PC-3 (cell line): ENCODE measurements around the gene PARD6B.

Source experiments
- CTCF ChIP-seq: fragments of 300-600 bp; sonication (generic); conservative IDR thresholded peaks from 2 replicates; pipeline ENCODE4 v1.5.1; 2017; ENCODE audit warnings: antibody characterized with exemption, low read depth, mild to moderate bottlenecking, low read length
- EZH2 ChIP-seq: fragments of 300-600 bp; sonication (generic); IDR thresholded peaks from one replicate; pipeline ENCODE4 v1.6.1; 2017; ENCODE audit warnings: antibody characterized with exemption, mild to moderate bottlenecking, low read length; ENCODE audit not compliant: unreplicated experiment
- EZH2phosphoT487 ChIP-seq: fragments of 300-600 bp; sonication (generic); IDR thresholded peaks from 2 replicates; pipeline ENCODE4 v1.6.1; 2018; ENCODE audit warnings: mild to moderate bottlenecking, antibody characterized with exemption, low read length, borderline replicate concordance

GRCh38 chr20:50695135-50695872 is 36.1 kb upstream of the PARD6B start:
- TF ChIP-seq EZH2, result no peak
- TF ChIP-seq CTCF, result no peak
- TF ChIP-seq EZH2phosphoT487, result no peak
